ENCODE results near the gene TYW1B. TPM values are rescaled to one million over a fixed set of nuclear protein-coding genes. Genes with fewer than 3 reads are reported as not detected.
"Not testable (repeated sequence)": the region's sequence is repeated elsewhere in the genome, so short reads cannot be mapped to it uniquely, and the experiment has no call there.

TYW1B gene
- total and polyA plus RNA-seq, 2 experiments from 2014 or later: 1.7 to 1.9 TPM

DNA sequence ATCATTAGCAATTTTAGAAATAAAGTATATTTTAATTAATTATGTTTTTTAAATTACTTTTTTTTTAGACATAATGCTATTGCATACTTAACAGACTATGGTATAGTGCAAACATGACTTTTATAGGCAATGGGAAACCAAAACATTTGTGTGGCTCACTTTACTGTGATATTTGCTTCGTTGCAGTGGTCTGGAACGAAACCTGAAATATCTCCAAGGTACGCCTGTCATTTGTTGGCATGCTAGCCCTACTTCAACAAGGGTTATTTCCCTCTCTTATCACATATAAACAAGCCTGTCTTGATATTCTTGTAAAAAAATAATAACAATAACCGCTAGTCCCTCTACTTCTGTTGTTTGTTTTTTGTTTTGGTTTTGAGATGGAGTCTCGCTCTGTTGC is 74.2 kb downstream of the TYW1B start:
- H2AFZ ChIP-seq: no peak overlapping the region
- TF ChIP-seq, protein P1, sequence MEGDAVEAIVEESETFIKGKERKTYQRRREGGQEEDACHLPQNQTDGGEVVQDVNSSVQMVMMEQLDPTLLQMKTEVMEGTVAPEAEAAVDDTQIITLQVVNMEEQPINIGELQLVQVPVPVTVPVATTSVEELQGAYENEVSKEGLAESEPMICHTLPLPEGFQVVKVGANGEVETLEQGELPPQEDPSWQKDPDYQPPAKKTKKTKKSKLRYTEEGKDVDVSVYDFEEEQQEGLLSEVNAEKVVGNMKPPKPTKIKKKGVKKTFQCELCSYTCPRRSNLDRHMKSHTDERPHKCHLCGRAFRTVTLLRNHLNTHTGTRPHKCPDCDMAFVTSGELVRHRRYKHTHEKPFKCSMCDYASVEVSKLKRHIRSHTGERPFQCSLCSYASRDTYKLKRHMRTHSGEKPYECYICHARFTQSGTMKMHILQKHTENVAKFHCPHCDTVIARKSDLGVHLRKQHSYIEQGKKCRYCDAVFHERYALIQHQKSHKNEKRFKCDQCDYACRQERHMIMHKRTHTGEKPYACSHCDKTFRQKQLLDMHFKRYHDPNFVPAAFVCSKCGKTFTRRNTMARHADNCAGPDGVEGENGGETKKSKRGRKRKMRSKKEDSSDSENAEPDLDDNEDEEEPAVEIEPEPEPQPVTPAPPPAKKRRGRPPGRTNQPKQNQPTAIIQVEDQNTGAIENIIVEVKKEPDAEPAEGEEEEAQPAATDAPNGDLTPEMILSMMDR (IDR thresholded peaks at IDR 0.05; ENCODE audit: poor library complexity): no peak
- TF ChIP-seq EZH2 (IDR thresholded peaks at IDR 0.05; ENCODE audit: borderline replicate concordance) (no peak), EZH2phosphoT487 (IDR thresholded peaks at IDR 0.05; ENCODE audit: low read depth, severe bottlenecking, unreplicated experiment) (no peak)
- H4K20me1 ChIP-seq (ENCODE audit: insufficient read depth, poor library complexity, severe bottlenecking): no peaks in the 10 kb centered on the region
- no peaks in the 10 kb centered on the region for H3K9me3 ChIP-seq (ENCODE audit: low read depth)
- H3K27me3 ChIP-seq: no peaks in the 10 kb centered on the region
- no peak overlapping the region for H3K27ac ChIP-seq
- no peaks in the 10 kb centered on the region for H3K36me3 ChIP-seq (replicated peaks; ENCODE audit: insufficient read depth, low read depth)
- H3K79me2 ChIP-seq: no peaks in the 10 kb centered on the region
- no peak overlapping the region for H3K4me2 ChIP-seq
- no peak overlapping the region for H3K4me3 ChIP-seq
- 95% methylated on average over 5 of the region's 5 CpGs for WGBS (ENCODE audit: low lambda C conversion rate, missing lambda C conversion rate)
- H3K4me1 ChIP-seq (ENCODE audit: insufficient read depth): no peaks in the 10 kb centered on the region
- H3K9me2 ChIP-seq (replicated peaks; ENCODE audit: insufficient read depth): no peaks in the 10 kb centered on the region
- DNase-seq (ENCODE audit: low spot score): no peak

DNA sequence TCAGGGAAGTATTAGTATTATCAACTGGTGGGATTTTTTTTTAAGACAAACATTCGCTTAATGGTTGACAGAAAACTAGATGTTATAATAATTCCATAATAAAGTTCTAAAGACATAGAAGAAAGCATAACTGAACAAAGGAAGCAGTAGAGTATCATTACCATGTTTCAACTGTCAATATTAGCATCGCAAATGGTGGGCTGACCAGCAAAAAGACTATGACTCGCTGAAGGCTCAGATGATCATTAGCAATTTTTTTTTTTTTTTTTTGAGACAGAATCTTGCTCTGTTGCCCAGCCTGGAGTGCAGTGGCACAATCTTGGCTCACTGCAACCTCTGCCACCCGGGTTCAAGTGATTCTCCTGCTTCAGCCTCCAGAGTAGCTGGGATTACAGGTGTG is 74.8 kb downstream of the TYW1B start:
- H3K36me3 ChIP-seq (replicated peaks; ENCODE audit: insufficient read depth, low read depth); H3K4me1 ChIP-seq (ENCODE audit: insufficient read depth); H3K9me2 ChIP-seq (replicated peaks; ENCODE audit: insufficient read depth); DNase-seq (ENCODE audit: low spot score); H3K9me3 ChIP-seq (ENCODE audit: low read depth); H3K4me3 ChIP-seq; H3K4me2 ChIP-seq; H4K20me1 ChIP-seq (ENCODE audit: insufficient read depth, poor library complexity, severe bottlenecking); H3K27me3 ChIP-seq; H3K27ac ChIP-seq; H3K79me2 ChIP-seq; H2AFZ ChIP-seq: not testable (repeated sequence)
- 96% methylated on average over 4 of the region's 4 CpGs for WGBS (ENCODE audit: low lambda C conversion rate, missing lambda C conversion rate)

DNA sequence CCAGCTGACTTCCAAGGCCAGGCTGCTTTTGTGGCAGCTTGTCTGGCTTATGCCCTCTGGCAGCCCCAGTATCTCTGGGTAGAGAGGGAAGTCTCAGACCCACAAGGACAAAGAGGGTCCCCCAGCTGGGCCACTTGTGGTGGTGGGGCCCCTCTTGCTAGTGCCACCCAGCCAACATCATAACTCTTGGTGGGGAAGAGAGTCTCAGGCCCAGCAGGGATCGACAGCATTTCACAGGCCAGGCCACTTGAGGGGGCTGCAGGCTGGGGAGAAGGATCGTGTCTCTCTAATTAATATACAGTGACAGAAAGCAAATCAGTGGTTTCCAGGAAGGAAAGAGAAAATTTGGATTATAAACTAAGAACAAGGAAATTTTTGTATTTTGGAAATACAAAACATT is 76.0 kb downstream of the TYW1B start:
- H3K27ac ChIP-seq: no peak overlapping the region
- no peaks in the 10 kb centered on the region for H3K27me3 ChIP-seq
- no peak for DNase-seq (ENCODE audit: low spot score)
- H3K36me3 ChIP-seq (replicated peaks; ENCODE audit: insufficient read depth, low read depth): no peaks in the 10 kb centered on the region
- H3K9me3 ChIP-seq (ENCODE audit: low read depth): no peaks in the 10 kb centered on the region
- no peak overlapping the region for H2AFZ ChIP-seq
- H4K20me1 ChIP-seq (ENCODE audit: insufficient read depth, poor library complexity, severe bottlenecking): no peaks in the 10 kb centered on the region
- H3K4me3 ChIP-seq: no peak overlapping the region
- H3K4me2 ChIP-seq: no peak overlapping the region
- 94% methylated on average over 2 of the region's 2 CpGs for WGBS (ENCODE audit: low lambda C conversion rate, missing lambda C conversion rate)
- H3K9me2 ChIP-seq (replicated peaks; ENCODE audit: insufficient read depth): no peaks in the 10 kb centered on the region
- no peaks in the 10 kb centered on the region for H3K4me1 ChIP-seq (ENCODE audit: insufficient read depth)
- TF ChIP-seq EZH2 (IDR thresholded peaks at IDR 0.05; ENCODE audit: borderline replicate concordance) (no peak), EZH2phosphoT487 (IDR thresholded peaks at IDR 0.05; ENCODE audit: low read depth, severe bottlenecking, unreplicated experiment) (no peak)
- TF ChIP-seq, protein P1 (IDR thresholded peaks at IDR 0.05; ENCODE audit: poor library complexity): no peak
- H3K79me2 ChIP-seq: no peaks in the 10 kb centered on the region

DNA sequence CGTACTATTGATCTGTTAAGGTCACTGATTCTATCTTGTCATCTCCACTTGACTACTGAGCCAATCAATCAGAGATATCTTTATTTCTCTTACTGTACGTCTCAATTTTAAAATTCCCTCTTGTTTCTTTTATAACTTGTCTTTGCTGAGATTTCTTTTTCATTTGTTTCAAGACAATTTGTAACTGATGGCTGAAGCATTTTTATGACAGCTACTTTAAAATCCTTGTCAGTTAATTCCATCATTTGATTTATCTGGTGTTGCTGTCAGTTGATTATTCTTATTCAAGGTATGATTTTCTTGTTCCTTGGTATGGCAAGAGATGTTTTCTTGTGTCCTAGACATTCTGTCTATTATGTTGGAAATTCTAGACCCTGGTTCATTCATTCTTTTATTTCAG is 76.6 kb downstream of the TYW1B start:
- H2AFZ ChIP-seq: no peak overlapping the region
- H3K4me2 ChIP-seq: no peak overlapping the region
- H3K79me2 ChIP-seq: no peaks in the 10 kb centered on the region
- TF ChIP-seq EZH2 (IDR thresholded peaks at IDR 0.05; ENCODE audit: borderline replicate concordance): no peak
- TF ChIP-seq, protein P1 (IDR thresholded peaks at IDR 0.05; ENCODE audit: poor library complexity): no peak
- no peak for TF ChIP-seq EZH2phosphoT487 (IDR thresholded peaks at IDR 0.05; ENCODE audit: low read depth, severe bottlenecking, unreplicated experiment)
- DNase-seq (ENCODE audit: low spot score): no peak
- no peaks in the 10 kb centered on the region for H3K4me1 ChIP-seq (ENCODE audit: insufficient read depth)
- WGBS (ENCODE audit: low lambda C conversion rate, missing lambda C conversion rate): 94% methylated on average over 2 of the region's 2 CpGs
- no peaks in the 10 kb centered on the region for H3K9me3 ChIP-seq (ENCODE audit: low read depth)
- H3K36me3 ChIP-seq (replicated peaks; ENCODE audit: insufficient read depth, low read depth): no peaks in the 10 kb centered on the region
- H4K20me1 ChIP-seq (ENCODE audit: insufficient read depth, poor library complexity, severe bottlenecking): no peaks in the 10 kb centered on the region
- no peak overlapping the region for H3K27ac ChIP-seq
- H3K9me2 ChIP-seq (replicated peaks; ENCODE audit: insufficient read depth): no peaks in the 10 kb centered on the region
- no peaks in the 10 kb centered on the region for H3K27me3 ChIP-seq
- H3K4me3 ChIP-seq: no peak overlapping the region

DNA sequence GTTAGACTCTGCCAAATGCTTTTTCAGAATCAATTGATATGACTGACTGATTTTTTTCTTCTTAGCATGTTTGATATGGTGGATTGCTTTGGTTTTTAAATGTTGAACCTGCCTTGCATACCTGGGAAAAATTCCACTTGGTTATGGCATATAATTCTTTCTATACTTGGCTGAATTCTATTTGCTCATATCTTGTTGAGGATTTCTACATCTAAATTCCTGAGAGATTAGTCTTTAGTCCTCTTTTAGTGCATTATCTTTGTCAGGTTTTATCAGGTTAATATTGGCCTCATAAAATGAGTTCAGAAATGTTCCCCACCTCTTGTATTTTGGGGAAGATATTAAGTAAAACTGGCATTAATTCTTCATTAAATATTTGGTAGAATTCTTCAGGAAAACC is 79.4 kb downstream of the TYW1B start:
- H3K79me2 ChIP-seq; H3K36me3 ChIP-seq (replicated peaks; ENCODE audit: insufficient read depth, low read depth); H3K9me3 ChIP-seq (ENCODE audit: low read depth); DNase-seq (ENCODE audit: low spot score); H3K9me2 ChIP-seq (replicated peaks; ENCODE audit: insufficient read depth); H3K4me3 ChIP-seq; H3K27me3 ChIP-seq; H3K4me2 ChIP-seq; H3K4me1 ChIP-seq (ENCODE audit: insufficient read depth); H2AFZ ChIP-seq; H4K20me1 ChIP-seq (ENCODE audit: insufficient read depth, poor library complexity, severe bottlenecking); H3K27ac ChIP-seq: not testable (repeated sequence)

DNA sequence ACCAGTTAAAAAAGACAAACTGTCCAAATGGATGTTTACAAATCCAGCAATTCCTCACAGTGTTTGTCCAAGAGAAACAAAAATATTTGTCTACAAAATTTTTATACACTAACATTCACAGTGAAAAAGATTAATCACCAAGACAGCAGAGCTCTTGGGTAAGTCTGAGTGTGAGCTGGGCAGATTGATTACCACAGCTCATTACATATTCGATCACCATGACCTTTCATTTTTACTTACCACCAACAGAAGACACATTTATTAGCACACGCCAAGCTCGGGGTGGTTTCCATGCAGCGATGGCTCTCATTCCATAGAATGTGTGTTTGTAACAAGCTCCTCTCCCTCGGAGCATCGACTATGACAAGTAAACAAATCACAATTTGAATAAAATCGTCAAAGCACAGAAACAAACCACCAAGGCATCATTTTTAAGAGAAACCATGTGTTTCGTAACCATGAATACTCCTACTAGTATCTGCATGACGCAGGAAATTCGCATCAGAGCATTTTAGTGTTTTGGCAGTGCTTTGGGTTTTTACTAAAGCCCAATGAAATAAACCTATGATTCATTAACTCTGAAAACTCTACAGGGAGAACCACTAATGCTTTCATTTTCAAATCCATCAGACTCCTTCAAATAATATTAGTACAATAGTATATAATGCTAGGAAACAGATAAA is 83.6 kb downstream of the TYW1B start:
- not testable (repeated sequence) for H3K36me3 ChIP-seq (replicated peaks; ENCODE audit: insufficient read depth, low read depth); H3K9me2 ChIP-seq (replicated peaks; ENCODE audit: insufficient read depth); H3K4me3 ChIP-seq; H3K4me1 ChIP-seq (ENCODE audit: insufficient read depth); H3K27ac ChIP-seq; H2AFZ ChIP-seq; H3K9me3 ChIP-seq (ENCODE audit: low read depth); H3K79me2 ChIP-seq; DNase-seq (ENCODE audit: low spot score); H4K20me1 ChIP-seq (ENCODE audit: insufficient read depth, poor library complexity, severe bottlenecking); H3K4me2 ChIP-seq; H3K27me3 ChIP-seq
- WGBS (ENCODE audit: low lambda C conversion rate, missing lambda C conversion rate): 92% methylated on average over 10 of the region's 10 CpGs

All from hepatocyte (in vitro differentiated cells).